ENCODE data around the gene ERCC5. TPM values are rescaled to one million over a fixed set of nuclear protein-coding genes. Genes with fewer than 3 reads are reported as not detected.

The ERCC5 gene
- total and polyA plus RNA-seq, 3 donors from 2014 or later = 43.9 to 54.9 (median 49.9) TPM

- Histone ChIP-seq H3K27me3 (no peaks in the 10 kb centered on the region), H3K36me3 (ENCODE audit: low read depth, missing control alignments) (no peaks in the 10 kb centered on the region), H3K27ac (no peak overlapping the region), H3K4me3 (no peak overlapping the region), H3K4me1 (no peaks in the 10 kb centered on the region), H3K9me3 (no peaks in the 10 kb centered on the region)
- TF ChIP-seq POLR2A (IDR thresholded peaks at IDR 0.05) = no peak
- no peak for TF ChIP-seq CTCF (IDR thresholded peaks at IDR 0.05)
- intact Hi-C loops (cut with DNase I; ENCODE audit: low total_unique reads) = no loop called here
- DNase-seq = no peak
- 57 to 64% methylated on average over 4 of the region's 4 CpGs for WGBS, 2 donors
Measured at GRCh38 chr13:102881819-102882686, 36.2 kb downstream of the ERCC5 start.

GRCh38 chr13:102892503-102892902 is 46.7 kb downstream of the ERCC5 start:
- no peaks in the 10 kb centered on the region for H3K27me3 ChIP-seq
- 80 to 85% methylated on average over 2 of the region's 2 CpGs for WGBS, 2 donors
- H3K36me3 ChIP-seq (ENCODE audit: low read depth, missing control alignments) = no peaks in the 10 kb centered on the region
- no peak overlapping the region for H3K4me3 ChIP-seq
- DNase-seq = no peak
- TF ChIP-seq CTCF (IDR thresholded peaks at IDR 0.05) = no peak
- no peak for TF ChIP-seq POLR2A (IDR thresholded peaks at IDR 0.05)
- no peak overlapping the region for H3K27ac ChIP-seq
- intact Hi-C loops (cut with DNase I; ENCODE audit: low total_unique reads) = no loop called here
- no peaks in the 10 kb centered on the region for H3K4me1 ChIP-seq
- no peaks in the 10 kb centered on the region for H3K9me3 ChIP-seq

- Histone ChIP-seq H3K36me3 (ENCODE audit: low read depth, missing control alignments) (no peaks in the 10 kb centered on the region), H3K27ac (no peak overlapping the region), H3K9me3 (no peaks in the 10 kb centered on the region), H3K4me3 (no peak overlapping the region), H3K4me1 (no peaks in the 10 kb centered on the region), H3K27me3 (no peaks in the 10 kb centered on the region)
- TF ChIP-seq CTCF (IDR thresholded peaks at IDR 0.05) (no peak), POLR2A (IDR thresholded peaks at IDR 0.05) (no peak)
- no peak for DNase-seq
- WGBS, 2 donors = 86 to 92% methylated on average over 6 of the region's 6 CpGs
- intact Hi-C loops (cut with DNase I; ENCODE audit: low total_unique reads) = no loop called here
Measured at GRCh38 chr13:102897371-102898138, 51.7 kb downstream of the ERCC5 start.

- TF ChIP-seq POLR2A (IDR thresholded peaks at IDR 0.05) = no peak
- 91 to 98% methylated on average over 4 of the region's 4 CpGs for WGBS, 2 donors
- Histone ChIP-seq H3K27ac (no peak overlapping the region), H3K4me3 (no peak overlapping the region), H3K36me3 (ENCODE audit: low read depth, missing control alignments) (no peaks in the 10 kb centered on the region), H3K4me1 (no peaks in the 10 kb centered on the region), H3K27me3 (no peaks in the 10 kb centered on the region), H3K9me3 (no peaks in the 10 kb centered on the region)
- intact Hi-C loops (cut with DNase I; ENCODE audit: low total_unique reads) = no loop called here
- no peak for DNase-seq
Measured at GRCh38 chr13:102900193-102900608, 54.4 kb downstream of the ERCC5 start.

- H3K4me3 ChIP-seq = no peak overlapping the region
- no peak for DNase-seq
- H3K9me3 ChIP-seq = no peaks in the 10 kb centered on the region
- TF ChIP-seq CTCF (IDR thresholded peaks at IDR 0.05) (no peak), POLR2A (IDR thresholded peaks at IDR 0.05) (no peak)
- no peaks in the 10 kb centered on the region for H3K36me3 ChIP-seq (ENCODE audit: low read depth, missing control alignments)
- no peaks in the 10 kb centered on the region for H3K27me3 ChIP-seq
- no peak overlapping the region for H3K27ac ChIP-seq
- no peaks in the 10 kb centered on the region for H3K4me1 ChIP-seq
- intact Hi-C loops (cut with DNase I; ENCODE audit: low total_unique reads) = no loop called here
Measured at GRCh38 chr13:102901056-102901455, 55.2 kb downstream of the ERCC5 start.
